Caco-2 (cell line): Measurements from ENCODE around the gene GPALPP1. TPM values are rescaled to one million over a fixed set of nuclear protein-coding genes. Genes with fewer than 3 reads are reported as not detected.

Experiments used
- BruUV-seq: library from RNA; stranded (reverse); fragments of 400-500 nt; replicated peaks from 2 replicates; lab custom pipeline; 2021; lab: Mats Ljungman, UMichigan
- CTCF ChIA-PET: fragments of 300-600 bp; sonication (Branson Sonifier 250); formaldehyde crosslinking; loops from one replicate; lab custom pipeline; 2022; ENCODE audit warnings: antibody characterized with exemption; lab: Charles Lee
- POLR2A ChIA-PET: fragments of 300-600 bp; sonication (Branson Sonifier 250); formaldehyde crosslinking; loops from one replicate; lab custom pipeline; 2022; ENCODE audit warnings: antibody characterized with exemption; lab: Charles Lee
- DNase-seq, 2 experiments: peaks; one replicate each; pipeline versions ENCODE4 v3.0.0 to v3.0.0-alpha.2; 2020 to 2022
- H3K27me3 ChIP-seq: replicated peaks from 2 replicates; pipeline ENCODE4 v1.6.0; 2011; ENCODE audit warnings: low read length; ENCODE audit not compliant: control insufficient read depth, insufficient read depth
- H3K36me3 ChIP-seq: 2 replicates; pipeline ENCODE4 v1.5.1; 2011; ENCODE audit warnings: low read length; ENCODE audit not compliant: control insufficient read depth, insufficient read depth
- H3K4me1 ChIP-seq: fragments of 250-450 bp; sonication (Bioruptor Pico); 2 replicates; pipeline ENCODE4 v1.5.1; 2020; ENCODE audit warnings: mild to moderate bottlenecking
- H3K4me3 ChIP-seq: 2 replicates; pipeline ENCODE4 v1.5.1; 2011; ENCODE audit warnings: low read depth, mild to moderate bottlenecking, control low read depth, low read length
- H3K9me3 ChIP-seq: fragments of 250-450 bp; sonication (Bioruptor Pico); 2 replicates; pipeline ENCODE4 v1.5.1; 2020; ENCODE audit warnings: mild to moderate bottlenecking, moderate library complexity
- H3K27ac Mint-ChIP-seq: one replicate; pipeline ENCODE4 v1.8.0; 2022; ENCODE audit warnings: mixed read lengths; ENCODE audit not compliant: unreplicated experiment
- H3K27me3 Mint-ChIP-seq: one replicate; pipeline ENCODE4 v1.8.0; 2022; ENCODE audit warnings: mixed read lengths; ENCODE audit not compliant: insufficient read depth, unreplicated experiment
- H3K36me3 Mint-ChIP-seq: one replicate; pipeline ENCODE4 v1.8.0; 2022; ENCODE audit warnings: mild to moderate bottlenecking, mixed read lengths; ENCODE audit not compliant: insufficient read depth, unreplicated experiment
- H3K4me1 Mint-ChIP-seq: one replicate; pipeline ENCODE4 v1.8.0; 2022; ENCODE audit warnings: low read depth, mixed read lengths; ENCODE audit not compliant: unreplicated experiment
- H3K4me3 Mint-ChIP-seq: one replicate; pipeline ENCODE4 v1.8.0; 2022; ENCODE audit warnings: mild to moderate bottlenecking, moderate library complexity, mixed read lengths; ENCODE audit not compliant: unreplicated experiment
- H3K9me3 Mint-ChIP-seq: one replicate; pipeline ENCODE4 v1.8.0; 2022; ENCODE audit warnings: mixed read lengths; ENCODE audit not compliant: unreplicated experiment
- CTCF ChIP-seq, 2 experiments: fragments of 200-600 bp in 1 of 2; IDR thresholded peaks; 1 replicate in 1 of 2; 2 replicates in 1 of 2; pipeline versions ENCODE4 v1.5.1 to v1.8.0; 2011 to 2022; ENCODE audit warnings: antibody characterized with exemption in 1 of 2, control low read depth in 1 of 2, inconsistent platforms in 1 of 2, low read depth in 1 of 2, low read length in 1 of 2, mild to moderate bottlenecking in 1 of 2, moderate library complexity in 1 of 2; ENCODE audit not compliant: insufficient read depth in 1 of 2, severe bottlenecking in 1 of 2, unreplicated experiment in 1 of 2
- intact Hi-C: fragments of 100-400 bp; cut with micrococcal nuclease; formaldehyde crosslinking; loops from one replicate; pipeline ENCODE4 v1.10.0; 2022; ENCODE audit not compliant: unreplicated experiment
- total RNA-seq: library from RNA; stranded (reverse); gene quantifications from 2 replicates; pipeline ENCODE4 v1.2.3, GENCODE V29; 2022

The GPALPP1 gene
- total RNA-seq, 1 experiment from 2014 or later, result 36.2 TPM

GRCh38 chr13:44969551-44970484 lies 19.5 kb upstream of the GPALPP1 start:
- peak in 1 of 2 experiments; percentile 62 for DNase-seq
- Histone ChIP-seq H3K9me3 (no peaks in the 10 kb centered on the region), H3K36me3 (peaks cover 2% of the 10 kb centered on the region; the same call in 1 of the 2 replicates), H3K27me3 (no peaks in the 10 kb centered on the region), H3K4me3 (no peak overlapping the region), H3K4me1 (peaks cover 14% of the 10 kb centered on the region)
- peaks cover 14% of the 10 kb centered on the region for H3K4me1 Mint-ChIP-seq
- intact Hi-C loops, result loop anchor here (1.0 to 10.0 kb wide), 3 partner anchors 155 to 487 kb away; partner anchors contain the start of gene TSC22D1
- CTCF ChIA-PET, result no interaction called here
- no peaks in the 10 kb centered on the region for H3K27me3 Mint-ChIP-seq
- no peak overlapping the region for H3K4me3 Mint-ChIP-seq
- peaks cover under 1% of the 10 kb centered on the region for H3K9me3 Mint-ChIP-seq
- peaks cover 44% of the 10 kb centered on the region for H3K36me3 Mint-ChIP-seq
- POLR2A ChIA-PET, result no interaction called here
- TF ChIP-seq CTCF (IDR thresholded peaks at IDR 0.05; ENCODE audit: insufficient read depth in 1 of 2, low read depth in 1 of 2, low read length in 1 of 2, severe bottlenecking in 1 of 2, unreplicated experiment in 1 of 2), result peak; percentile 74 to 81
- no peak overlapping the region for H3K27ac Mint-ChIP-seq
- BruUV-seq, result no TSS peak

GRCh38 chr13:44971656-44972595 lies 17.4 kb upstream of the GPALPP1 start:
- Mint-ChIP-seq H3K4me1 (peaks cover 14% of the 10 kb centered on the region), H3K9me3 (no peaks in the 10 kb centered on the region), H3K36me3 (peaks cover 27% of the 10 kb centered on the region), H3K27ac (no peak overlapping the region), H3K4me3 (no peak overlapping the region), H3K27me3 (no peaks in the 10 kb centered on the region)
- no peak for TF ChIP-seq CTCF (IDR thresholded peaks at IDR 0.05; ENCODE audit: insufficient read depth in 1 of 2, low read depth in 1 of 2, low read length in 1 of 2, severe bottlenecking in 1 of 2, unreplicated experiment in 1 of 2)
- peaks cover 14% of the 10 kb centered on the region for H3K4me1 ChIP-seq
- intact Hi-C loops, result loop anchor here (1.0 to 10.0 kb wide), 4 partner anchors 17 to 397 kb away; partner anchors contain the start of genes GPALPP1, NUFIP1 and TSC22D1
- no TSS peak for BruUV-seq
- H3K4me3 ChIP-seq, result no peak overlapping the region
- H3K36me3 ChIP-seq, result peaks cover 2% of the 10 kb centered on the region; the same call in 1 of the 2 replicates
- ChIA-PET POLR2A (no interaction called here), CTCF (interaction anchor here (1.0 kb wide), 1 partner anchor 53 kb away, joined by 3 read pairs; no protein-coding TSS in a partner anchor)
- H3K9me3 ChIP-seq, result no peaks in the 10 kb centered on the region
- DNase-seq, result no peak
- no peaks in the 10 kb centered on the region for H3K27me3 ChIP-seq
